AG09309 (cell line): ENCODE data around the gene ADAMTS12.

ENCODE experiments used
- DNase-seq: peaks from one replicate; pipeline ENCODE4 v3.0.0-alpha.2; 2010; ENCODE audit warnings: low read depth
- H3K4me3 ChIP-seq: 2 replicates; pipeline ENCODE4 v1.5.1; 2011; ENCODE audit warnings: mild to moderate bottlenecking, low read depth, low read length, moderate library complexity; ENCODE audit not compliant: control insufficient read depth
- CTCF ChIP-seq: IDR thresholded peaks from 2 replicates; pipeline ENCODE4 v1.5.1; 2011; ENCODE audit warnings: mild to moderate bottlenecking, low read depth, low read length, inconsistent platforms; ENCODE audit not compliant: insufficient read depth, control insufficient read depth; ENCODE audit errors: missing control alignments

Gene ADAMTS12

DNA sequence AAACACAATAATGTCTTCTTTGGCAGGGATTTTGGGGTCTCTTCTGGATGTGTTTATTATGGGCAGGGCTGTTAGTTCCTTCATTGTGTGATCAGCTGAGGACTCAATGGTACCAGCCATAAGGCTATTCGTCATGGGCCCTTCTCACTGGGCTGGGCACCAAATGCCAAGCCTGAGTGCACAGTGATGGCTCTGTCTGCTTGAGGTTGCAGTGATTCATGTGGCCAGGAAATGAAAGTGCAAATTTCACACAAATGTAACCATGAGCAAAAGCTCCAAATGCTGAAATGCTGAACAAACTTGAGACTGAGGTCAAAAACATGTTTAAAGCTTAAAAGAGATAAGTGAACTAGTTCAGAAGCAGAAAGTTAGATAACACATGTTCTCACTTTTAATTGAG lies 260.0 kb downstream of the ADAMTS12 start:
- DNase-seq: no peak
- no peak overlapping the region for H3K4me3 ChIP-seq
- no peak for TF ChIP-seq CTCF

GRCh38 chr5:33631139-33631538 lies 260.7 kb downstream of the ADAMTS12 start:
- no peak for TF ChIP-seq CTCF
- H3K4me3 ChIP-seq: no peak overlapping the region
- no peak for DNase-seq

- no peak overlapping the region for H3K4me3 ChIP-seq
- no peak for DNase-seq
- no peak for TF ChIP-seq CTCF
These were observed 261.8 kb downstream of the ADAMTS12 start for GRCh38 chr5:33629999-33630398.

DNA sequence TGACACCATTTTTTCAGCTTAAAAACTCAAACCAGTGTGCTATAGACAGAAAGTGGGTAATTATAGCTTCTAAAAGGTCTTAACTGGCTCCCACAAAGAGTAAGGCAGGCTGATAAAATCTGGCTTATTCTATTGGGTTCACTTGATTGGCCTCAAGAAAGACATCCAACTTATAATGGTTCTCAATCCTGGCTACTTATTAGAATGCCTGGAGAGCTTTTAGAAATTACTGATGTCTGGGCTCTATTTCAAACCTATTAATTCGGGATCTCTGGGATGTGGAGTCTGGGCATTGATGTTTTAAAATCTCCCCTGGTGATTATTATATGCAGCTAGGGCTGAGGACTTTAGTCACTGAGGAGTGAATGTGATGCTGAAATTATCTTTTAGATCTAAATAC lies 263.0 kb downstream of the ADAMTS12 start:
- TF ChIP-seq CTCF: no peak
- no peak for DNase-seq
- no peak overlapping the region for H3K4me3 ChIP-seq

DNA sequence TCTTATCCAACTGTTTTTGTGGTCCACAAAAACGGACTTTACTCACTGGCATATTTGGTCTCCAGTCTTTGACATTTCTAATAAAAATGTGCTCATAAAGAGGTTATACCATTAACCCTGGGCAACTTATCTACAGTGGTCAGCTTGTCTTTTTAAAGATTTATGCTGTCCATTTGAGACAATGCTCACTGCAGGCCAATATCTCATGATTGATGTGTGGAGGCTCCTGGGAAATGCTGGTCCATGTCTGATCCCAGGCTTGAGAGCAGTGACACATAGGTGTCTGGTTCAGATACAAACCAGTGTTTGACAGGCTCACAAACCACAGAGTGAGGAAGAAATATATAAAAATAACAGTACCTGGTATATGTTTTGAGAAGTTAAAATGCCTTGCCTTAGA lies 270.3 kb downstream of the ADAMTS12 start:
- no peak for TF ChIP-seq CTCF
- DNase-seq: no peak
- H3K4me3 ChIP-seq: no peak overlapping the region

DNA sequence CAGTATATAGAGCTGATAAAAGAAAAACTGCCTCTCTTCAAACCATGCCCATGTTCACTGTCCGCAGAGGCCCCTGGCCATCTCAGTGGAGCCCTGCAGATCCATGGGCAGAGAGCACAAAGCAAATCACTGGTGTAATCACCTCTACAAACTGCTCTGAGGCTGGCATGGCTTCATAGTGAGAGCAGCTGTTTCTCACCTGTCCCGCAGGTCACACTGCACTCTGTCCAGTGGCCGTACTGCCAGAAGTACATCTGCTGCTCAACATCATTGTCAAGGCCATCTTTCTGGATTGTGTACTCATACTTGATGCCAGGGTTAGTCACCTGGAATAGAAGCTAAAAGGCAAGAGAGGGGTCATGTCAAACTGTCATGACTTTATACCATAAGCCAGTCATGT lies 277.8 kb downstream of the ADAMTS12 start:
- H3K4me3 ChIP-seq: no peak overlapping the region
- TF ChIP-seq CTCF: no peak
- no peak for DNase-seq

DNA sequence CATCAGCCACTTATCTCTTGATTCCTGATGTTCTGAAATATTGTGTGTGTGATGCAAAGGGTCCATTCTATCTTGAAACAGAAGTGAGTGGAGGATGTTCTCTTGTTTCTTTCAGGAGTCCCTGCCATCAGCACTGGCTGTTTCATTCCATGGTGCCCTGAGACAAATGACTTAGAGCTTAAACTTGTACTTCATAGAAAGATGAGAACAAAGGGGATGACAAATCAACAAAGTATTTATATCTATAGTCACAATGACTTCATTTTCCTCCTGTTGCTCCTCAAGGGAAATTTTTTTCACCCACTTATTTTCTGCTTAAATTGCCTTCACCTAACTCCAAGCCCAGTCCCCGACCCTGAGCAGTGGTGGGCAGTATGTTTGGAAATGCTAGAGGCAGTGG lies 279.4 kb downstream of the ADAMTS12 start:
- no peak overlapping the region for H3K4me3 ChIP-seq
- no peak for TF ChIP-seq CTCF
- DNase-seq: no peak
